ENCODE results near the gene TMEM187. TPM values are rescaled to one million over a fixed set of nuclear protein-coding genes. Genes with fewer than 3 reads are reported as not detected.

The TMEM187 gene
- total RNA-seq, 4 donors from 2014 or later = 3.6 to 6.9 (median 6.1) TPM

DNA sequence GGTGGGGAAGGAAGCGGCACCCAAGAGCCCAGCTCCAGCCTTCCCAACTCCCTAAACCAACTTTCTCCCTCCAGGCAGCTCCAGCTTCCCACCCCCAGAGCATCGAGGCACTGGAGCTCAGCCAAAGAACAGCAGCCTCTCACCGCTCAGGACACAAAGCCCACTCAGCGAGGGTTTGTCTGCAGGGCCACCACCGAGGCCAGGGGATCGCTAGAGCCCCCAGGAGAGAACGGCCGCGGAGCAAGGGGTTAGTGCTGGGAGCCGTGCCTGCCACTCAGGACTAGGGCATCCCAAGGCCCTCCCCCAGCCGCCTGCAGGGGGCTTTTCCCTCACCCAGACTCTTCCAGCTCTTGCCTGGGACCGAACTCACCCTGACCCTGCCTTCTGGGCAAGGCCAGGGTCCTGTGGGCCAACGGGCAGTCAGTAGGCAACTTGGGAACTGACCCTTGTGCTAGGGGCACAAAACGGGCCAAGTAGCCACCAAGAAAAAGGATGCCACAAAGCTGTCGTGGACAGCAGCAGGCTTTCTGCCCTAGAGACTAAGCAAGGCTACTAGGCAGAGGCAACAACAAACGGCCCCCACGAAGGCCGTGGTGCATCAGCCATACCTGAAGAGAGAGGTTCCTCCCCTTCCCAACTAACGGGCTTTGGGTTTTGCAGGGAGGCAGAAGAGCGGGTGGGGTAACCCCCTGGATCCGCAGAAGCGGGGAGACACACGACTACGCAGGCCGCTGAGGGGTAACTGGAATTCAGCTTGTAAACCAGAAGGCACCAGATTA lies 3.2 kb upstream of the TMEM187 start:
- H3K9me3 ChIP-seq = no peaks in the 10 kb centered on the region
- peak overlapping the region; percentile 95 to 99 (median 98) for H3K27ac ChIP-seq (replicated peaks in 1 of 4)
- no peaks in the 10 kb centered on the region for H3K27me3 ChIP-seq
- TF ChIP-seq, protein P1, sequence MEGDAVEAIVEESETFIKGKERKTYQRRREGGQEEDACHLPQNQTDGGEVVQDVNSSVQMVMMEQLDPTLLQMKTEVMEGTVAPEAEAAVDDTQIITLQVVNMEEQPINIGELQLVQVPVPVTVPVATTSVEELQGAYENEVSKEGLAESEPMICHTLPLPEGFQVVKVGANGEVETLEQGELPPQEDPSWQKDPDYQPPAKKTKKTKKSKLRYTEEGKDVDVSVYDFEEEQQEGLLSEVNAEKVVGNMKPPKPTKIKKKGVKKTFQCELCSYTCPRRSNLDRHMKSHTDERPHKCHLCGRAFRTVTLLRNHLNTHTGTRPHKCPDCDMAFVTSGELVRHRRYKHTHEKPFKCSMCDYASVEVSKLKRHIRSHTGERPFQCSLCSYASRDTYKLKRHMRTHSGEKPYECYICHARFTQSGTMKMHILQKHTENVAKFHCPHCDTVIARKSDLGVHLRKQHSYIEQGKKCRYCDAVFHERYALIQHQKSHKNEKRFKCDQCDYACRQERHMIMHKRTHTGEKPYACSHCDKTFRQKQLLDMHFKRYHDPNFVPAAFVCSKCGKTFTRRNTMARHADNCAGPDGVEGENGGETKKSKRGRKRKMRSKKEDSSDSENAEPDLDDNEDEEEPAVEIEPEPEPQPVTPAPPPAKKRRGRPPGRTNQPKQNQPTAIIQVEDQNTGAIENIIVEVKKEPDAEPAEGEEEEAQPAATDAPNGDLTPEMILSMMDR (IDR thresholded peaks at IDR 0.05) = no peak
- TF ChIP-seq POLR2AphosphoS5 (IDR thresholded peaks at IDR 0.05) (no peak), POLR2A (IDR thresholded peaks at IDR 0.05; ENCODE audit: low read depth) (no peak), EP300 (IDR thresholded peaks at IDR 0.05) (no peak)
- peaks cover 0 to 2% (median 0%) of the 10 kb centered on the region in 4 donors for H3K36me3 ChIP-seq
- intact Hi-C loops (cut with DNase I) = no loop called here
- H3K4me3 ChIP-seq = peak overlapping the region; percentile 65 to 81 (median 72)
- 43% methylated on average over 20 of the region's 25 CpGs for WGBS
- no peak for DNase-seq (ENCODE audit: extremely low spot score)
- peaks cover 53 to 71% (median 63%) of the 10 kb centered on the region in 4 donors for H3K4me1 ChIP-seq

GRCh38 chrX:153969904-153970356 lies 2.6 kb upstream of the TMEM187 start:
- TF ChIP-seq POLR2A (IDR thresholded peaks at IDR 0.05; ENCODE audit: low read depth) = no peak
- TF ChIP-seq POLR2AphosphoS5 (IDR thresholded peaks at IDR 0.05) = peak in 1 of 2 donors; percentile 15
- 26% methylated on average over 20 of the region's 26 CpGs for WGBS
- H3K4me1 ChIP-seq = peaks cover 55 to 70% (median 66%) of the 10 kb centered on the region in 4 donors
- H3K27ac ChIP-seq (replicated peaks in 1 of 4) = peak overlapping the region; percentile 95 to 99 (median 98)
- no peaks in the 10 kb centered on the region for H3K27me3 ChIP-seq
- no peaks in the 10 kb centered on the region for H3K9me3 ChIP-seq
- intact Hi-C loops (cut with DNase I) = no loop called here
- peak overlapping the region; percentile 65 to 81 (median 72) for H3K4me3 ChIP-seq
- no peak for DNase-seq (ENCODE audit: extremely low spot score)
- no peaks in the 10 kb centered on the region for H3K36me3 ChIP-seq

- no peak for TF ChIP-seq EP300 (IDR thresholded peaks at IDR 0.05)
- TF ChIP-seq, protein P1 (IDR thresholded peaks at IDR 0.05) = no peak
- no peak for TF ChIP-seq POLR2A (IDR thresholded peaks at IDR 0.05; ENCODE audit: low read depth)
- TF ChIP-seq POLR2AphosphoS5 (IDR thresholded peaks at IDR 0.05) = no peak
- WGBS = 14% methylated on average over 45 of the region's 49 CpGs
- Histone ChIP-seq H3K4me3 (peak overlapping the region; percentile 65 to 81 (median 72)), H3K4me1 (peaks cover 54 to 65% (median 62%) of the 10 kb centered on the region in 4 donors), H3K27me3 (no peaks in the 10 kb centered on the region), H3K27ac (replicated peaks in 1 of 4) (peak overlapping the region; percentile 95 to 99 (median 98)), H3K9me3 (no peaks in the 10 kb centered on the region), H3K36me3 (no peaks in the 10 kb centered on the region)
- DNase-seq (ENCODE audit: extremely low spot score) = no peak
- intact Hi-C loops (cut with DNase I) = no loop called here
These were observed 2.0 kb upstream of the TMEM187 start for GRCh38 chrX:153970357-153971123.

- Histone ChIP-seq H3K4me3 (peak overlapping the region; percentile 65 to 81 (median 72)), H3K27me3 (no peaks in the 10 kb centered on the region), H3K4me1 (peaks cover 50 to 60% (median 57%) of the 10 kb centered on the region in 4 donors), H3K36me3 (no peaks in the 10 kb centered on the region), H3K27ac (replicated peaks in 1 of 4) (peak overlapping the region; percentile 95 to 99 (median 98)), H3K9me3 (no peaks in the 10 kb centered on the region)
- DNase-seq (ENCODE audit: extremely low spot score) = peak; percentile 93
- TF ChIP-seq POLR2A (IDR thresholded peaks at IDR 0.05; ENCODE audit: low read depth) = peak; percentile 65
- TF ChIP-seq, protein P1 (IDR thresholded peaks at IDR 0.05) = no peak
- peak; percentile 76 to 78 for TF ChIP-seq POLR2AphosphoS5 (IDR thresholded peaks at IDR 0.05)
- TF ChIP-seq EP300 (IDR thresholded peaks at IDR 0.05) = no peak
- intact Hi-C loops (cut with DNase I) = no loop called here
- 18% methylated on average over 7 of the region's 34 CpGs for WGBS
These were observed 1.5 kb upstream of the TMEM187 start for GRCh38 chrX:153971124-153971449.
